ENCODE data around the gene TSHR. TPM values are rescaled to one million over a fixed set of nuclear protein-coding genes. Genes with fewer than 3 reads are reported as not detected.
"Not testable (repeated sequence)": the region's sequence is repeated elsewhere in the genome, so short reads cannot be mapped to it uniquely, and the experiment has no call there.

The TSHR gene
- polyA plus RNA-seq (2013, experiment 1 of 2) = not detected
- polyA plus RNA-seq (2013, experiment 2 of 2) = not detected

DNA sequence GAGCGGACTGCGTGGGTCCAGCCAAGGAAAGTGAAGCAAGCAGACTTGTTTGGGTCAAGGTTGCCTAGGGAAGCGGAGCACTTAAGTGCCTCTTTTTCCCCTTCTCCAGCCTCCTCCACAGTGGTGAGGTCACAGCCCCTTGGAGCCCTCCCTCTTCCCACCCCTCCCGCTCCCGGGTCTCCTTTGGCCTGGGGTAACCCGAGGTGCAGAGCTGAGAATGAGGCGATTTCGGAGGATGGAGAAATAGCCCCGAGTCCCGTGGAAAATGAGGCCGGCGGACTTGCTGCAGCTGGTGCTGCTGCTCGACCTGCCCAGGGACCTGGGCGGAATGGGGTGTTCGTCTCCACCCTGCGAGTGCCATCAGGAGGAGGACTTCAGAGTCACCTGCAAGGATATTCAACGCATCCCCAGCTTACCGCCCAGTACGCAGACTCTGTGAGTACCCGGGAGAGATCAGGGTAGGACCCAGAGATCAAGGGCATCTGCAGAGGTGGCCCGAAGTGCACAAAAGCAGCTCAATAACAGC, at the start of gene TSHR:
Gene TSHR, plus strand, starts transcription at position 206 of the 526 bp plus-strand sequence. Its CDS starts 60 bp downstream, at position 266.
- H3K4me1 ChIP-seq (ENCODE audit: control insufficient read depth, low read depth, low read length) = peaks cover 4% of the 10 kb centered on the region
- H3K27me3 ChIP-seq (ENCODE audit: insufficient read depth, low read length, poor library complexity) = no peaks in the 10 kb centered on the region
- H3K4me2 ChIP-seq (ENCODE audit: low read length) = peak within 1 kb of the TSS; percentile 96
- H2BK120ac ChIP-seq (ENCODE audit: low read depth, low read length) = no peak within 1 kb of the TSS
- peak within 1 kb of the TSS; percentile 36 for H3K4me3 ChIP-seq (ENCODE audit: low read length)
- no peaks in the 10 kb centered on the region for H3K79me1 ChIP-seq (ENCODE audit: low read length)
- H4K8ac ChIP-seq (ENCODE audit: low read depth, low read length) = no peak within 1 kb of the TSS
- H3K23ac ChIP-seq (ENCODE audit: low read length) = no peak within 1 kb of the TSS
- H3K18ac ChIP-seq (ENCODE audit: low read length) = no peak within 1 kb of the TSS
- peak within 1 kb of the TSS; percentile 62 for H3K9ac ChIP-seq (ENCODE audit: low read length)
- H3K56ac ChIP-seq (ENCODE audit: low read length) = peak within 1 kb of the TSS; percentile 85
- no peak within 1 kb of the TSS for H3K27ac ChIP-seq (ENCODE audit: low read depth, low read length)
- WGBS (ENCODE audit: extremely low coverage, insufficient coverage, low lambda C conversion rate) = no CpG with 5 or more reads among the region's 21 CpGs
- peak; percentile 52 for DNase-seq
- no peak within 1 kb of the TSS for H3K4ac ChIP-seq (ENCODE audit: low read depth, low read length)
- H2BK15ac ChIP-seq (replicated peaks; ENCODE audit: low read depth) = no peak within 1 kb of the TSS
- no peak within 1 kb of the TSS for H4K5ac ChIP-seq (ENCODE audit: low read length)
- H3K36me3 ChIP-seq (ENCODE audit: control insufficient read depth, insufficient read depth, low read length) = no peaks in the 10 kb centered on the region
- no peak within 1 kb of the TSS for H2BK5ac ChIP-seq (ENCODE audit: low read length)
- no peak within 1 kb of the TSS for H2AK5ac ChIP-seq (ENCODE audit: low read length)
- H3K79me2 ChIP-seq (ENCODE audit: control insufficient read depth, insufficient read depth, low read length) = no peaks in the 10 kb centered on the region

DNA sequence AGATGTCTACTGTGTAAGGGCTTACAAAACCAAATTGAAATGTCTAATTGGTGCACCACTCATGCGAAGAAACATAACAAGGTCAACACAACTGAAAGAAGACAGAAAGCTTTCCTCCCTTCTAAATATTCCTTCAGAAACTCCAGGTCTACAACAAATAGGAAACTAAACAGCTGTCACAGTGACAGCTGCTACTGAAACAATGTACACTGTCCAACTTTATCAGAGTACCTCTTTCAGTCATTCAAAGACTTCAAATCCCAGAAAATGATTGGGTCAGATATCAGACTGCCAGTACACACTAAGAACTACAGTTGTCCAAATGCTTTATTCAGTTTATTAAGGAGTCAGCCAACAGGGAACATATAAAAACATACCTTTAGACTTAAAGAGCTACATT, 49.1 kb upstream of the TSHR start:
- Histone ChIP-seq H3K23ac (ENCODE audit: low read length) (no peak overlapping the region), H3K36me3 (ENCODE audit: control insufficient read depth, insufficient read depth, low read length) (no peaks in the 10 kb centered on the region), H2BK5ac (ENCODE audit: low read length) (no peak overlapping the region), H3K27ac (ENCODE audit: low read depth, low read length) (no peak overlapping the region), H3K4me1 (ENCODE audit: control insufficient read depth, low read depth, low read length) (no peaks in the 10 kb centered on the region), H3K4me2 (ENCODE audit: low read length) (no peak overlapping the region), H3K4ac (ENCODE audit: low read depth, low read length) (no peak overlapping the region), H3K27me3 (ENCODE audit: insufficient read depth, low read length, poor library complexity) (no peaks in the 10 kb centered on the region), H2BK15ac (replicated peaks; ENCODE audit: low read depth) (no peak overlapping the region), H2BK120ac (ENCODE audit: low read depth, low read length) (no peak overlapping the region), H3K79me1 (ENCODE audit: low read length) (no peaks in the 10 kb centered on the region), H4K8ac (ENCODE audit: low read depth, low read length) (no peak overlapping the region), H3K79me2 (ENCODE audit: control insufficient read depth, insufficient read depth, low read length) (no peaks in the 10 kb centered on the region), H4K5ac (ENCODE audit: low read length) (no peak overlapping the region), H2AK5ac (ENCODE audit: low read length) (no peak overlapping the region), H3K18ac (ENCODE audit: low read length) (no peak overlapping the region), H3K4me3 (ENCODE audit: low read length) (no peak overlapping the region), H3K9ac (ENCODE audit: low read length) (no peak overlapping the region), H3K56ac (ENCODE audit: low read length) (no peak overlapping the region)
- no CpG with 5 or more reads among the region's 1 CpG for WGBS (ENCODE audit: extremely low coverage, insufficient coverage, low lambda C conversion rate)
- no peak for DNase-seq

DNA sequence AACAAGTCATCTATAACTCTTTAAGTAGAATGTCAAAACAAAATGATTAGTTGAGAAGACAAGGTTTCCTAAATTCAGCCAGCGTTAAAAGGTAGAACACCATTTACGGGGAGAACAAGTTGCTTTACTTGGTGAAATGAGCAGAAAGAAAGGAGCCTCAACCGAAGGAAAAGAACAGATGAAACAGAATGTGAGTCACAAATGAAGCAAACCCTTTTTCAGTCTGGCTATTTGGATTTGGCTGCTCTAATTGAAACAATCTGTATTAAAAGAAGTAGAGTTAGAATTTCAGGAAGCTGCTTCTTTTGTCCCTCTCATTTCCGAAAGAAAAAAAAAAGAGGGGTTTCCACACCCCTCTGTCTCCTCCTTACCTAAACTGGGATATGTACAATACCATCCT, 48.5 kb upstream of the TSHR start:
- Histone ChIP-seq H3K36me3 (ENCODE audit: control insufficient read depth, insufficient read depth, low read length) (no peaks in the 10 kb centered on the region), H3K56ac (ENCODE audit: low read length) (no peak overlapping the region), H3K23ac (ENCODE audit: low read length) (no peak overlapping the region), H3K79me1 (ENCODE audit: low read length) (no peaks in the 10 kb centered on the region), H2BK120ac (ENCODE audit: low read depth, low read length) (no peak overlapping the region), H2AK5ac (ENCODE audit: low read length) (no peak overlapping the region), H3K27me3 (ENCODE audit: insufficient read depth, low read length, poor library complexity) (no peaks in the 10 kb centered on the region), H2BK5ac (ENCODE audit: low read length) (no peak overlapping the region), H3K4ac (ENCODE audit: low read depth, low read length) (no peak overlapping the region), H4K8ac (ENCODE audit: low read depth, low read length) (no peak overlapping the region), H3K18ac (ENCODE audit: low read length) (no peak overlapping the region), H3K79me2 (ENCODE audit: control insufficient read depth, insufficient read depth, low read length) (no peaks in the 10 kb centered on the region), H3K9ac (ENCODE audit: low read length) (no peak overlapping the region), H3K4me2 (ENCODE audit: low read length) (no peak overlapping the region), H4K5ac (ENCODE audit: low read length) (no peak overlapping the region), H2BK15ac (replicated peaks; ENCODE audit: low read depth) (no peak overlapping the region), H3K4me3 (ENCODE audit: low read length) (no peak overlapping the region), H3K4me1 (ENCODE audit: control insufficient read depth, low read depth, low read length) (no peaks in the 10 kb centered on the region), H3K27ac (ENCODE audit: low read depth, low read length) (no peak overlapping the region)
- WGBS (ENCODE audit: extremely low coverage, insufficient coverage, low lambda C conversion rate) = no CpG with 5 or more reads among the region's 4 CpGs
- DNase-seq = no peak

DNA sequence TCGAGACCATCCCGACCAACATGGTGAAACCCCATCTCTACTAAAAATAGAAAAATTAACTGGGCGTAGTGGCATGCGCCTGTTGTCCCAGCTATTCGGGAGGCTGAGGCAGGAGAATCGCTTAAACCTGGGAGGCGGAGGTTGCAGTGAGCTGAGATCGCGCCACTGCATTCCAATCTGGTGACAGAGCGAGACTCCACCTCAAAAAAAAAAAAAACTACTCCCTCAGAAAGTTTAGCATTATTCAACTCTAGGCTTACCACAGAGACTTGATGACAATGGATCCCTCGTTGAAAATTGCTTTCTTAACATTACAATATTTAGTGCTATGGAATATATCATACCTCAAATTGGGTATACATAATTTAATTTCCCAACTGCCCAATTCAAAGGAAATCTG, 43.4 kb upstream of the TSHR start:
- not testable (repeated sequence) for H3K23ac ChIP-seq (ENCODE audit: low read length); H4K8ac ChIP-seq (ENCODE audit: low read depth, low read length)
- WGBS (ENCODE audit: extremely low coverage, insufficient coverage, low lambda C conversion rate) = no CpG with 5 or more reads among the region's 11 CpGs

DNA sequence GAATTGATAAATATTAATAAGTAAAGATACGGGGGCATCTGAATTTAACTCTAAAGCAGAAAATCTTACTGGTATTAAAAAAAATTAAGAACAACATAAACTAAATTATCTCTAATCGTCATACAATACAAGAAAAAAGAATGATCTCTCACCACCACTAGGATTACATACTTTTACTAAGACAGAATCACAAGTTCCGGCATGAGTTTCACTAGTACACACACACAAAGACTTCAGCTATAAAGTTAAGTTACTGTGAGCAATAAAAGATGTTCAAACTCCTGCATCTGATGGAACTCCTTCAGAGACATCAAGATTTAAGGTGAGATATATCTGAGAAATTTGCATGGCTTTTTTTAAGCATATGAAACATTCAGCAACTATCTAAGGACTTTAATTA, 35.8 kb upstream of the TSHR start:
- no peak overlapping the region for H2BK5ac ChIP-seq (ENCODE audit: low read length)
- no peak overlapping the region for H3K4ac ChIP-seq (ENCODE audit: low read depth, low read length)
- H3K27ac ChIP-seq (ENCODE audit: low read depth, low read length) = no peak overlapping the region
- H2BK15ac ChIP-seq (replicated peaks; ENCODE audit: low read depth) = no peak overlapping the region
- no peak overlapping the region for H3K9ac ChIP-seq (ENCODE audit: low read length)
- WGBS (ENCODE audit: extremely low coverage, insufficient coverage, low lambda C conversion rate) = no CpG with 5 or more reads among the region's 3 CpGs
- H3K23ac ChIP-seq (ENCODE audit: low read length) = no peak overlapping the region
- no peaks in the 10 kb centered on the region for H3K27me3 ChIP-seq (ENCODE audit: insufficient read depth, low read length, poor library complexity)
- H2BK120ac ChIP-seq (ENCODE audit: low read depth, low read length) = no peak overlapping the region
- no peak overlapping the region for H3K18ac ChIP-seq (ENCODE audit: low read length)
- no peak overlapping the region for H2AK5ac ChIP-seq (ENCODE audit: low read length)
- H3K79me2 ChIP-seq (ENCODE audit: control insufficient read depth, insufficient read depth, low read length) = no peaks in the 10 kb centered on the region
- no peak overlapping the region for H3K56ac ChIP-seq (ENCODE audit: low read length)
- H4K8ac ChIP-seq (ENCODE audit: low read depth, low read length) = no peak overlapping the region
- no peak overlapping the region for H3K4me2 ChIP-seq (ENCODE audit: low read length)
- H3K4me1 ChIP-seq (ENCODE audit: control insufficient read depth, low read depth, low read length) = no peaks in the 10 kb centered on the region
- no peak for DNase-seq
- peaks cover 2% of the 10 kb centered on the region for H3K79me1 ChIP-seq (ENCODE audit: low read length)
- no peak overlapping the region for H4K5ac ChIP-seq (ENCODE audit: low read length)
- H3K36me3 ChIP-seq (ENCODE audit: control insufficient read depth, insufficient read depth, low read length) = no peaks in the 10 kb centered on the region
- no peak overlapping the region for H3K4me3 ChIP-seq (ENCODE audit: low read length)

More for the DNA sequence above, 43.4 kb upstream of the TSHR start:
- H3K4ac ChIP-seq (ENCODE audit: low read depth, low read length) = peak overlapping the region; percentile 55
- not testable (repeated sequence) for H4K5ac ChIP-seq (ENCODE audit: low read length); H3K4me3 ChIP-seq (ENCODE audit: low read length); H2AK5ac ChIP-seq (ENCODE audit: low read length); H3K4me2 ChIP-seq (ENCODE audit: low read length); H3K9ac ChIP-seq (ENCODE audit: low read length); H2BK120ac ChIP-seq (ENCODE audit: low read depth, low read length); H3K79me1 ChIP-seq (ENCODE audit: low read length); H3K79me2 ChIP-seq (ENCODE audit: control insufficient read depth, insufficient read depth, low read length); H3K27me3 ChIP-seq (ENCODE audit: insufficient read depth, low read length, poor library complexity); H2BK5ac ChIP-seq (ENCODE audit: low read length); H3K4me1 ChIP-seq (ENCODE audit: control insufficient read depth, low read depth, low read length); H2BK15ac ChIP-seq (replicated peaks; ENCODE audit: low read depth); H3K56ac ChIP-seq (ENCODE audit: low read length); H3K18ac ChIP-seq (ENCODE audit: low read length); H3K36me3 ChIP-seq (ENCODE audit: control insufficient read depth, insufficient read depth, low read length); H3K27ac ChIP-seq (ENCODE audit: low read depth, low read length)
- DNase-seq = peak; percentile 67

DNA sequence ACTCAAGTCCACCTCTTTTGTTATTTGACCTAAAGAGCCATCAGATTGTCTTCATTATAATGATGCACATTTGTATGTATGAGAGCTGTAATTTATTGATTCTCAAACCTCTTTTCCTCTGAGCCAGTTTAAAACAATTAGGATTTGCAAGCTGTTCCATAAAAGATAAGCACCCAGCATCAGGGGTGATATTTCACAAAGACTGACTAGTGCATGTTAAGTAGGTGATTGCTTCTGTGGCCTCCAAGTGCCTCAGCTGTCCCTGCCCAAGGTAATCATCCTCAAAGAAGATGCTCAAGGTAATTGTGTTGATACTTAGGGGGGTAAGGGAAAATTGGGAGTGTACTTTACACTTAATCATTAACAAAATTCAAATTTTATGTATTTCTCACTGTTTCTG, 32.1 kb upstream of the TSHR start:
- Histone ChIP-seq H3K4me1 (ENCODE audit: control insufficient read depth, low read depth, low read length) (no peaks in the 10 kb centered on the region), H2BK15ac (replicated peaks; ENCODE audit: low read depth) (no peak overlapping the region), H3K27ac (ENCODE audit: low read depth, low read length) (no peak overlapping the region), H3K27me3 (ENCODE audit: insufficient read depth, low read length, poor library complexity) (no peaks in the 10 kb centered on the region), H3K56ac (ENCODE audit: low read length) (no peak overlapping the region), H3K79me2 (ENCODE audit: control insufficient read depth, insufficient read depth, low read length) (peaks cover 3% of the 10 kb centered on the region), H3K4me3 (ENCODE audit: low read length) (no peak overlapping the region), H2BK5ac (ENCODE audit: low read length) (no peak overlapping the region), H2BK120ac (ENCODE audit: low read depth, low read length) (no peak overlapping the region), H3K9ac (ENCODE audit: low read length) (no peak overlapping the region), H3K23ac (ENCODE audit: low read length) (no peak overlapping the region), H3K4ac (ENCODE audit: low read depth, low read length) (no peak overlapping the region), H4K5ac (ENCODE audit: low read length) (no peak overlapping the region), H4K8ac (ENCODE audit: low read depth, low read length) (no peak overlapping the region), H2AK5ac (ENCODE audit: low read length) (no peak overlapping the region), H3K79me1 (ENCODE audit: low read length) (peaks cover 10% of the 10 kb centered on the region), H3K4me2 (ENCODE audit: low read length) (no peak overlapping the region), H3K18ac (ENCODE audit: low read length) (no peak overlapping the region), H3K36me3 (ENCODE audit: control insufficient read depth, insufficient read depth, low read length) (no peaks in the 10 kb centered on the region)
- no peak for DNase-seq

All from mesendoderm (in vitro differentiated cells).